Measurements from ENCODE around the gene CHPF2.

DNA sequence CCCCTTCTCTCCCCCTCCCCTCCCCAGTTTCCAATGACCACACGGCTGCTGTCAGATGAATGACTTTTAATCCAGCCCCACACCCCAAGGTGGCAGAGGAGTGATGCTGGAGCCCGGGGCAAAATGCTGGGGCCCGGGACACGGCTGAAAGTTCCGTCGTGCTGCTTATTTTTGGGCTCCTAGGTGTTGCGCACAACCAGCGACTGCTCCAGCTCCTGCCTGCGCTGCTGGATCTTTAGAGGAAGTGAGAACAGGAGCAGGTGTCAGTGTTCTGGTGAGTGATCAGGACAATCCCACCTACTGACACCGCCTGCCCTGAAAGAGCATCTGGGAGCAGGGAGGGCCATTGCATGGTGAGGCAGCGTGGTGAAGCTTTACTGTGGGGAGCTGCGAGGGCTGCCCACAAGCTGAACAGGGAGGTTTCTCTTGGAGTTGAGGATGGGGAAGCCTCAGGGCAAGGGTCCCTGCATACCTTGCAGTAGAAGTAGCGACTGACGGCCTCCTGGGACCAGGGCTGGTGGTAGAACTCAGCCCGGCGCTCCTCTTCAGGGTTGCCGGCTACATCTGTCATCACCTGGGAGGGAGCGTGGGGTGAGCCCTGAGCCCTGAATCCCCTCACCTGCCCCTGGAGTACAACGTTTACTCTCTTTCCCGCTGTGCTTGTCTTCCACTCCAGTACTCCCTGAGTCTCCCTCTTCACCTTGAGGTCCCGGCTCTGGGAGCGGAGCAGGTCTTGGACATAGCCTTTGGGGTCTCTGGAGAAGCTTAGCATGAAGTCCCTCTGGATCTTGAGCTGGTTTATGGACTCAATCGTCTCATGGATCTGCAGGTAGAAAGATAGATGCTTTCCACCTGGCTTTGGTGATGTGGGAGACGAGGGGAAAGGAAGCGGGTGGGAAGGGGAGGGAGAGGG, 6.9 kb downstream of the CHPF2 start:
- TF ChIP-seq, protein P1, sequence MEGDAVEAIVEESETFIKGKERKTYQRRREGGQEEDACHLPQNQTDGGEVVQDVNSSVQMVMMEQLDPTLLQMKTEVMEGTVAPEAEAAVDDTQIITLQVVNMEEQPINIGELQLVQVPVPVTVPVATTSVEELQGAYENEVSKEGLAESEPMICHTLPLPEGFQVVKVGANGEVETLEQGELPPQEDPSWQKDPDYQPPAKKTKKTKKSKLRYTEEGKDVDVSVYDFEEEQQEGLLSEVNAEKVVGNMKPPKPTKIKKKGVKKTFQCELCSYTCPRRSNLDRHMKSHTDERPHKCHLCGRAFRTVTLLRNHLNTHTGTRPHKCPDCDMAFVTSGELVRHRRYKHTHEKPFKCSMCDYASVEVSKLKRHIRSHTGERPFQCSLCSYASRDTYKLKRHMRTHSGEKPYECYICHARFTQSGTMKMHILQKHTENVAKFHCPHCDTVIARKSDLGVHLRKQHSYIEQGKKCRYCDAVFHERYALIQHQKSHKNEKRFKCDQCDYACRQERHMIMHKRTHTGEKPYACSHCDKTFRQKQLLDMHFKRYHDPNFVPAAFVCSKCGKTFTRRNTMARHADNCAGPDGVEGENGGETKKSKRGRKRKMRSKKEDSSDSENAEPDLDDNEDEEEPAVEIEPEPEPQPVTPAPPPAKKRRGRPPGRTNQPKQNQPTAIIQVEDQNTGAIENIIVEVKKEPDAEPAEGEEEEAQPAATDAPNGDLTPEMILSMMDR (IDR thresholded peaks at IDR 0.05), result no peak
- TF ChIP-seq POLR2AphosphoS5 (IDR thresholded peaks at IDR 0.05) (no peak), POLR2A (IDR thresholded peaks at IDR 0.05) (no peak)

Data from prostate gland (tissue), 2 donors.